Measurements from ENCODE around the gene HLA-DRB5. TPM values are rescaled to one million over a fixed set of nuclear protein-coding genes. Genes with fewer than 3 reads are reported as not detected.

HLA-DRB5 gene
- total RNA-seq, 1 donor from 2014 or later, result not detected

DNA sequence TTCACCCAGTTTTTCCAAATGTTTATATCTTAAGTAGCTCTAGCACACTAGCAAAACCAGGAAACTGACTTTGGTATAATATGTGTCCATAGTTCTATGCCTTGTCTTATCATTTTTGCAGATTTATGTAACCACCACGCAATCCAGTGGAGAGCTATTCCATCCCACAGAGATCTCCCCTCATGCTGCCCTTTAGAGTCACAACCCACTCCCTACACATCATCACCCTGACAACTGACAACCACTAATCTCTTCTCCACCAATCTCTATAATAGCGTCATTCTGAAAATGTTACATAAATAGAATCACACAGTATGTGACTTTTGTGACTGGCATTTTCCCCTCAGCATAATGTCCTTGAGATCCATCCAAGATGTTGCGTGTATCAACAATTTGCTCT is 29.1 kb downstream of the HLA-DRB5 start:
- peaks cover 1% of the 10 kb centered on the region for H3K9me3 Mint-ChIP-seq (ENCODE audit: unreplicated experiment)

GRCh38 chr6:32492351-32492750 is 37.7 kb downstream of the HLA-DRB5 start:
- no peaks in the 10 kb centered on the region for H3K36me3 Mint-ChIP-seq (ENCODE audit: unreplicated experiment)

More for the DNA sequence above, 29.1 kb downstream of the HLA-DRB5 start:
- H3K27me3 Mint-ChIP-seq (ENCODE audit: unreplicated experiment), result no peaks in the 10 kb centered on the region
- H3K27ac Mint-ChIP-seq (ENCODE audit: unreplicated experiment), result no peak overlapping the region
- DNase-seq (ENCODE audit: extremely low spot score, unreplicated experiment), result no peak
- H3K36me3 Mint-ChIP-seq (ENCODE audit: unreplicated experiment), result no peaks in the 10 kb centered on the region
- TF ChIP-seq, protein P1, sequence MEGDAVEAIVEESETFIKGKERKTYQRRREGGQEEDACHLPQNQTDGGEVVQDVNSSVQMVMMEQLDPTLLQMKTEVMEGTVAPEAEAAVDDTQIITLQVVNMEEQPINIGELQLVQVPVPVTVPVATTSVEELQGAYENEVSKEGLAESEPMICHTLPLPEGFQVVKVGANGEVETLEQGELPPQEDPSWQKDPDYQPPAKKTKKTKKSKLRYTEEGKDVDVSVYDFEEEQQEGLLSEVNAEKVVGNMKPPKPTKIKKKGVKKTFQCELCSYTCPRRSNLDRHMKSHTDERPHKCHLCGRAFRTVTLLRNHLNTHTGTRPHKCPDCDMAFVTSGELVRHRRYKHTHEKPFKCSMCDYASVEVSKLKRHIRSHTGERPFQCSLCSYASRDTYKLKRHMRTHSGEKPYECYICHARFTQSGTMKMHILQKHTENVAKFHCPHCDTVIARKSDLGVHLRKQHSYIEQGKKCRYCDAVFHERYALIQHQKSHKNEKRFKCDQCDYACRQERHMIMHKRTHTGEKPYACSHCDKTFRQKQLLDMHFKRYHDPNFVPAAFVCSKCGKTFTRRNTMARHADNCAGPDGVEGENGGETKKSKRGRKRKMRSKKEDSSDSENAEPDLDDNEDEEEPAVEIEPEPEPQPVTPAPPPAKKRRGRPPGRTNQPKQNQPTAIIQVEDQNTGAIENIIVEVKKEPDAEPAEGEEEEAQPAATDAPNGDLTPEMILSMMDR (IDR thresholded peaks at IDR 0.05), result no peak
- H3K4me3 Mint-ChIP-seq (ENCODE audit: unreplicated experiment), result no peak overlapping the region
- H3K4me1 Mint-ChIP-seq (ENCODE audit: unreplicated experiment), result no peaks in the 10 kb centered on the region

GRCh38 chr6:32491700-32492099 is 38.4 kb downstream of the HLA-DRB5 start:
- Mint-ChIP-seq H3K27ac (ENCODE audit: unreplicated experiment) (no peak overlapping the region), H3K36me3 (ENCODE audit: unreplicated experiment) (no peaks in the 10 kb centered on the region), H3K4me3 (ENCODE audit: unreplicated experiment) (no peak overlapping the region), H3K27me3 (ENCODE audit: unreplicated experiment) (no peaks in the 10 kb centered on the region), H3K9me3 (ENCODE audit: unreplicated experiment) (peaks cover 6% of the 10 kb centered on the region), H3K4me1 (ENCODE audit: unreplicated experiment) (no peaks in the 10 kb centered on the region)
- DNase-seq (ENCODE audit: extremely low spot score, unreplicated experiment), result no peak
- TF ChIP-seq, protein P1 (IDR thresholded peaks at IDR 0.05), result no peak

More at GRCh38 chr6:32492351-32492750, 37.7 kb downstream of the HLA-DRB5 start:
- Mint-ChIP-seq H3K4me1 (ENCODE audit: unreplicated experiment) (no peaks in the 10 kb centered on the region), H3K9me3 (ENCODE audit: unreplicated experiment) (peaks cover 6% of the 10 kb centered on the region), H3K4me3 (ENCODE audit: unreplicated experiment) (no peak overlapping the region), H3K27ac (ENCODE audit: unreplicated experiment) (no peak overlapping the region), H3K27me3 (ENCODE audit: unreplicated experiment) (no peaks in the 10 kb centered on the region)
- no peak for DNase-seq (ENCODE audit: extremely low spot score, unreplicated experiment)
- TF ChIP-seq, protein P1 (IDR thresholded peaks at IDR 0.05), result no peak

GRCh38 chr6:32488083-32488482 is 42.0 kb downstream of the HLA-DRB5 start:
- no peaks in the 10 kb centered on the region for H3K9me3 Mint-ChIP-seq (ENCODE audit: unreplicated experiment)
- TF ChIP-seq, protein P1 (IDR thresholded peaks at IDR 0.05), result no peak
- DNase-seq (ENCODE audit: extremely low spot score, unreplicated experiment), result no peak
- H3K27ac Mint-ChIP-seq (ENCODE audit: unreplicated experiment), result no peak overlapping the region
- H3K36me3 Mint-ChIP-seq (ENCODE audit: unreplicated experiment), result no peaks in the 10 kb centered on the region
- H3K4me3 Mint-ChIP-seq (ENCODE audit: unreplicated experiment), result no peak overlapping the region
- no peaks in the 10 kb centered on the region for H3K4me1 Mint-ChIP-seq (ENCODE audit: unreplicated experiment)
- peaks cover 2% of the 10 kb centered on the region for H3K27me3 Mint-ChIP-seq (ENCODE audit: unreplicated experiment)

DNA sequence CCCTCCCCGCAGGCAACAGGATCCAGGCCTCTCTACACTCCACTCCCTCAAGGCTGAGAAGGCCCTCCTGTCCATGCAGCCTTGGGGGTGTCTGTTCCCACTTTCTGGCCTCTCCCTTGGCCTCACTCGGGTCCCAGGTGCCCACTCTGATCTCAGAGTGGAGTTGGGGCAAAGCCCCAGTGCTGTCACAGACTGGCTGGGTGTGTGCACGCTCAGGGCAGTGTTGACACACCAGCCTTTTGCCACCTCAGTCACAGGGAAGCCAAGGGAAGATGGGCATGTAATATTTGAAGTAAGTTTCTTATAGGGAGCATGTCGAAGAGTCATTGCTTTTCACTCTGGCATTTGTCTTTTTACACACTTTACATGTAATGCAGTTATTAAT is 45.5 kb downstream of the HLA-DRB5 start:
- Mint-ChIP-seq H3K27me3 (ENCODE audit: unreplicated experiment) (peaks cover 14% of the 10 kb centered on the region), H3K9me3 (ENCODE audit: unreplicated experiment) (no peaks in the 10 kb centered on the region), H3K4me1 (ENCODE audit: unreplicated experiment) (no peaks in the 10 kb centered on the region), H3K27ac (ENCODE audit: unreplicated experiment) (no peak overlapping the region), H3K36me3 (ENCODE audit: unreplicated experiment) (no peaks in the 10 kb centered on the region), H3K4me3 (ENCODE audit: unreplicated experiment) (no peak overlapping the region)
- DNase-seq (ENCODE audit: extremely low spot score, unreplicated experiment), result no peak
- TF ChIP-seq, protein P1 (IDR thresholded peaks at IDR 0.05), result no peak
